ENCODE results near the gene AP1S1.

- TF ChIP-seq CTCF (IDR thresholded peaks at IDR 0.05): no peak
- no peak for TF ChIP-seq POLR2A (IDR thresholded peaks at IDR 0.05)
Observed at GRCh38 chr7:101134399-101134980, 19.8 kb upstream of the AP1S1 start.

Measured in suprapubic skin (tissue), 3 donors.